Upper lobe of right lung (tissue), 1 donor: Measurements from ENCODE around the gene ENOX1. TPM values are rescaled to one million over a fixed set of nuclear protein-coding genes. Genes with fewer than 3 reads are reported as not detected.

ENCODE experiments used
- ATAC-seq: fragments of 200-7000 bp; cut with Tn5 transposase; one replicate; pipeline ENCODE4 v1.9.1; 2020; ENCODE audit warnings: mild to moderate bottlenecking, moderate library complexity
- DNase-seq: peaks from one replicate; pipeline ENCODE4 v3.0.0-alpha.2; 2020
- H3K27ac ChIP-seq: fragments of 200-600 bp; one replicate; pipeline ENCODE4 v1.8.0; 2022
- H3K27me3 ChIP-seq: fragments of 200-600 bp; one replicate; pipeline ENCODE4 v1.8.0; 2022; ENCODE audit warnings: mild to moderate bottlenecking
- H3K36me3 ChIP-seq: fragments of 200-600 bp; one replicate; pipeline ENCODE4 v1.8.0; 2022
- H3K4me1 ChIP-seq: fragments of 200-600 bp; one replicate; pipeline ENCODE4 v1.8.0; 2022
- H3K4me3 ChIP-seq: fragments of 200-600 bp; one replicate; pipeline ENCODE4 v1.8.0; 2022; ENCODE audit warnings: mild to moderate bottlenecking
- H3K9me3 ChIP-seq: fragments of 200-600 bp; one replicate; pipeline ENCODE4 v1.8.0; 2022
- CTCF ChIP-seq: fragments of 200-600 bp; IDR thresholded peaks from one replicate; pipeline ENCODE4 v1.8.0; 2022; ENCODE audit warnings: antibody characterized with exemption
- intact Hi-C: fragments of 100-400 bp; cut with DNase I; formaldehyde crosslinking; loops from one replicate; pipeline ENCODE4 v1.11.0; 2022
- total RNA-seq: library from RNA; stranded (reverse); fragmentation: NEBNext Ultra II Directional; extraction: Animal tissue kit (Norgen Biotek cat#: 25700); gene quantifications from one replicate; pipeline ENCODE4 v1.2.1, GENCODE V29; 2021
- donor health status: DM: no; HTN: yes; CAD: no; lungs with severe emphysema.

Gene ENOX1
- total RNA-seq, 1 donor from 2014 or later = 0.69 TPM

DNA sequence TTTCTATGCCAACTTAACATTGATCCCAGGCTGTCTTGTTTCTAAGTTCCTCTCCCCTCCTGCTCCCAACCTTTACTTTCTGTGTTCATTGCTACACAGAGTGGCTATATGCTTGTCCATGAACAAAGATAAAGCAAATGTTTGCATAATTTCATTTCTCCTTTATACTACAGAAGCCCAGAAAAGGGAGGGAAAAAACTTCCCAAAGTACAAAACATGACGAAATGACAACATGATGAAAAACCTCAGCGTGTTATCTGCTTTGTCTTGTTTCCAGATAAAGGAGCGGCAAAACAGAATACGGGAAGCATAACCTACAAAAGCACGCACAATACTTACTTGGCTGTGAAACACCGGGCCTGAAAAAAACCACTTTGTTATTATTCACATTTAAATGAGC is 426.6 kb downstream of the ENOX1 start:
- TF ChIP-seq CTCF = no peak
- H3K27ac ChIP-seq = no peak overlapping the region
- ATAC-seq (no peak), DNase-seq (no peak)
- no peaks in the 10 kb centered on the region for H3K9me3 ChIP-seq
- intact Hi-C loops = no loop called here
- peaks cover 9% of the 10 kb centered on the region for H3K4me1 ChIP-seq
- H3K4me3 ChIP-seq = no peak overlapping the region
- no peaks in the 10 kb centered on the region for H3K36me3 ChIP-seq
- H3K27me3 ChIP-seq = no peaks in the 10 kb centered on the region

- no peak for TF ChIP-seq CTCF
- H3K27ac ChIP-seq = no peak overlapping the region
- intact Hi-C loops = no loop called here
- H3K36me3 ChIP-seq = no peaks in the 10 kb centered on the region
- ATAC-seq = no peak
- H3K4me1 ChIP-seq = peaks cover 4% of the 10 kb centered on the region
- H3K27me3 ChIP-seq = no peaks in the 10 kb centered on the region
- no peaks in the 10 kb centered on the region for H3K9me3 ChIP-seq
- no peak overlapping the region for H3K4me3 ChIP-seq
- no peak for DNase-seq
Observed at GRCh38 chr13:43359536-43359935, 427.2 kb downstream of the ENOX1 start.

DNA sequence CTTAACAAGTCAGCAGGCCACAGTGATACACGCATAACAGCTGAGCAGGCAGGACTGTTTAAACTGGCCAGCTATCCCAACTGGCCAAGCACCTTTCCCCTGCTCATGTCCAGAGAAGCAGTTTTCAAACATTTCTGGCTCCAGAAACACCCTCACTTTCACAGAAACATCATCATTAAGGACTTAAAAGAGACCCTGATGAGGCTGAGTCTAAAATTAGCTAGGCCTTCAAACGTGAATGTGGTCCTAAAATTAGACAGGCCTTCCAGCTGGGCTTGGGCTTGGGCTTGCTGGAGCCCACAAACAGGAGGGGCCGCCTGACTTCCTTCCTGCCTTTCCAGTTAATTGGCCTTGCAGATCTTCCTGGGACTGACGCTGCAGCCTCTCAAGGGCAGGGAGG is 429.2 kb downstream of the ENOX1 start:
- Histone ChIP-seq H3K9me3 (no peaks in the 10 kb centered on the region), H3K27ac (no peak overlapping the region)

GRCh38 chr13:43356567-43356966 is 430.2 kb downstream of the ENOX1 start:
- Histone ChIP-seq H3K27ac (no peak overlapping the region), H3K9me3 (no peaks in the 10 kb centered on the region), H3K4me1 (peaks cover 3% of the 10 kb centered on the region), H3K4me3 (no peak overlapping the region), H3K36me3 (no peaks in the 10 kb centered on the region), H3K27me3 (no peaks in the 10 kb centered on the region)
- DNase-seq (no peak), ATAC-seq (peak; percentile 39)
- TF ChIP-seq CTCF = no peak
- intact Hi-C loops = no loop called here

More for the DNA sequence above, 429.2 kb downstream of the ENOX1 start:
- no peaks in the 10 kb centered on the region for H3K27me3 ChIP-seq
- no peak overlapping the region for H3K4me3 ChIP-seq
- no peak for ATAC-seq
- no peaks in the 10 kb centered on the region for H3K36me3 ChIP-seq
- intact Hi-C loops = no loop called here
- H3K4me1 ChIP-seq = peaks cover 3% of the 10 kb centered on the region
- no peak for TF ChIP-seq CTCF
- no peak for DNase-seq

DNA sequence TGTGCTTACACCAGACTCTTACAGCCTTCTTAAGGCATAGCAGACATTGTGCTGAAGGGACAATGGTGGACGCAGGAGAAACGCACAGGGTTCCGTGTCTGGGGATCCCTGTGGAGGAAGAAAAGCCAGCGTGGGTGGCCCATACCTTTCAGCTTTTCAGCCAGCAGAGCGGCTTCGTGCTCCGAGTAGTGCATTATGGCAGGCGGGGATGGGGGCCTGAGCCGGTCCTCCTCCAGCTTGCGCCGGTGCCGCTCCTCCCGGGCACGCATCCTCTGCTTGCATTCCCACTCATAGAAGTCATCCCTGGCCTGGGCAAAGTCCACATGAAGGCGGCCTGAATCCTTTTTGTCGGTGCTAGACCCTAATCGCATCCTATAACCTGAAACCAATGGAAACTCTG is 431.0 kb downstream of the ENOX1 start:
- intact Hi-C loops = no loop called here
- Histone ChIP-seq H3K27ac (no peak overlapping the region), H3K36me3 (no peaks in the 10 kb centered on the region), H3K9me3 (no peaks in the 10 kb centered on the region), H3K4me1 (peaks cover 3% of the 10 kb centered on the region), H3K4me3 (no peak overlapping the region), H3K27me3 (no peaks in the 10 kb centered on the region)
- ATAC-seq (no peak), DNase-seq (no peak)
- no peak for TF ChIP-seq CTCF
